T-helper 2 cell treated with Interferon-gamma antibody and Interleukin-4, amounts not matched to agents 5 μg/mL and 100 μg/mL, for 36 hours (primary cell): ENCODE data around the gene LPAR1.
A peak's percentile ranks its signal among the peaks of the same experiment; 100 is the strongest.

Experiments
- DNase-seq: peaks from one replicate; pipeline ENCODE4 v3.0.0; 2021; ENCODE audit warnings: low spot score
- H3K27ac Mint-ChIP-seq: one replicate; pipeline ENCODE4 v1.8.0; 2021; ENCODE audit warnings: mild to moderate bottlenecking, mixed read lengths
- H3K27me3 Mint-ChIP-seq: one replicate; pipeline ENCODE4 v1.8.0; 2021; ENCODE audit warnings: low read depth, mixed read lengths
- H3K36me3 Mint-ChIP-seq: one replicate; pipeline ENCODE4 v1.8.0; 2021; ENCODE audit warnings: low read depth, mixed read lengths
- H3K4me1 Mint-ChIP-seq: one replicate; pipeline ENCODE4 v1.8.0; 2021; ENCODE audit warnings: low read depth, mixed read lengths
- H3K4me3 Mint-ChIP-seq: one replicate; pipeline ENCODE4 v1.8.0; 2022; ENCODE audit warnings: mild to moderate bottlenecking, moderate library complexity, mixed read lengths
- H3K9me3 Mint-ChIP-seq: one replicate; pipeline ENCODE4 v1.8.0; 2021; ENCODE audit warnings: mixed read lengths

LPAR1 gene

DNA sequence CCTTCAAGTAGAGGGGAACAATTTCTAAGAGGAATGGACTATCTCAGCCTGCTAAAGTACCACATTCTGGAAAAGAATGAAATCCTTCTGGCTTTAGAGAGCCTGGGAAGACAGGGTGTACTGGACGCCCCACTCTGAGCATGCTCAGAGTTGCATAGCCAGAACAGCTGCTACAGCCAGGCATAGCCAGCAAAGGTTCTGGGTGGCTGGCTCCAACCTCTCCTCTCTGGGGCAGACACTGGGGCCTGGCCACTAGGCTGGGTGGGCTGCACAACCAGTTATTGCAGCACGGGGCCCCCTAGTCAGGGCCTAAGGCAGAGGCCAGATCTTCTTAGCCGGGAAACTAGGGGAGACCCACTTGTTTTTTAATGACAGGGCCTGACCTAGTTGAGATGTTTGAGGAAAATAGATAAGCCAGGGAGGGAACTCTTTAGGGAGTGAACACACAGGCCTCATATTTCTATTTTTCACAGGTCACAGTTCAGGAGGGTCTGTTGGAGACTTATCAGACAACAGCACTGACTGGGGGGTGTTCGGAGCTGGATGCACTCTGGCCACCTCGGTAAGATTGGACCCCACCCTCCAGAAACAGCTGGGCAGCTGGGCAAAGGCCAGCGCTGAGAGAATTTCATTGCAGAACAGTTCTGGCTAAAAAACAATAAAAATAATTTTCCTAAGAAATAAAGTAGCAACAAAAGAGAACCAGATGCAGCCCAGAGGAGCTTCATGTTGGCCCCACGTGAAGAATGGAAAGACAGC is 142.9 kb downstream of the LPAR1 start:
- H3K36me3 Mint-ChIP-seq, result no peaks in the 10 kb centered on the region
- H3K9me3 Mint-ChIP-seq, result peaks cover 4% of the 10 kb centered on the region
- no peaks in the 10 kb centered on the region for H3K27me3 Mint-ChIP-seq
- no peak for DNase-seq
- no peaks in the 10 kb centered on the region for H3K4me1 Mint-ChIP-seq
- H3K4me3 Mint-ChIP-seq, result no peak overlapping the region
- no peak overlapping the region for H3K27ac Mint-ChIP-seq

DNA sequence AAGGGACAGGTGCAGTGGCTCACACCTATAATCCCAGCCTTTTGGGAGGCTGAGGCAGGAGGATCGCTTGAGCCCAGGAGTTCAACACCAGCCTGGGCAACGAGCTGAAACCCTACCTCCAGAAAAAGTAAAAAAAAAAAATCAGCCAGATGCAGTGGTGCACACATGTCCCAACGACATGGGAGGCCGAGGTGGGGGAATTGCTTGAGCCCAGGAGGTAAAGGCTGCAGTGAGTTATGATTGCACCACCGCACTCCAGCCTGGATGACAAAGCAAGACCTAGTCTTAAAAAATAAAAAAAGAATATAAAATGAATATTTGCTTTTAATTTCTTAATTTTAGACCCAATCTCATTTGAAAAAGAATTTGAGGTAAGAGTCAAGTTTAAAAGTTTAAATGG is 143.5 kb downstream of the LPAR1 start:
- no peak overlapping the region for H3K4me3 Mint-ChIP-seq
- no peaks in the 10 kb centered on the region for H3K27me3 Mint-ChIP-seq

DNA sequence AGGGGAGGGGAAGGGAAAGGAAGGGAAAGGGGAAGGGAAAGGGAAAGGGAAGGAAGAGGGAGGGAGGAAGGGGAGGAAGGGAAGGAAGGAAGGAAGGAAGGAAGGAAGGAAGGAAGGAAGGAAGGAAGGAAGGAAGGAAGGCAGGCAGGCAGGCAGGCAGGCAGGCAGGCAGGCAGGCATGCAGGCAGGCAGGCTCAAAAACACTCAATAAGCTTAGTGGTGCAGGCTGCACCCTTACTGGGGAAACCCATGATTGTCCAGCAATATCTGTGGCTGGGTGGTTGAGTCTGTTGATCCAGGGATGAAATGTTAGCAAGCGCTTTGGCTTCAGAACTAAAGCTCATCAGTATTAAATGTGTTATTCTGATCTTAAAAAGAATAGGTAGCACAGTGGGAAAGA is 145.6 kb downstream of the LPAR1 start:
- DNase-seq, result no peak
- no peaks in the 10 kb centered on the region for H3K27me3 Mint-ChIP-seq
- H3K27ac Mint-ChIP-seq, result no peak overlapping the region
- peaks cover 4% of the 10 kb centered on the region for H3K9me3 Mint-ChIP-seq
- H3K4me3 Mint-ChIP-seq, result no peak overlapping the region
- H3K4me1 Mint-ChIP-seq, result no peaks in the 10 kb centered on the region
- no peaks in the 10 kb centered on the region for H3K36me3 Mint-ChIP-seq

More for the DNA sequence above, 143.5 kb downstream of the LPAR1 start:
- Mint-ChIP-seq H3K9me3 (peaks cover 4% of the 10 kb centered on the region), H3K4me1 (no peaks in the 10 kb centered on the region), H3K36me3 (no peaks in the 10 kb centered on the region), H3K27ac (no peak overlapping the region)
- DNase-seq, result no peak

DNA sequence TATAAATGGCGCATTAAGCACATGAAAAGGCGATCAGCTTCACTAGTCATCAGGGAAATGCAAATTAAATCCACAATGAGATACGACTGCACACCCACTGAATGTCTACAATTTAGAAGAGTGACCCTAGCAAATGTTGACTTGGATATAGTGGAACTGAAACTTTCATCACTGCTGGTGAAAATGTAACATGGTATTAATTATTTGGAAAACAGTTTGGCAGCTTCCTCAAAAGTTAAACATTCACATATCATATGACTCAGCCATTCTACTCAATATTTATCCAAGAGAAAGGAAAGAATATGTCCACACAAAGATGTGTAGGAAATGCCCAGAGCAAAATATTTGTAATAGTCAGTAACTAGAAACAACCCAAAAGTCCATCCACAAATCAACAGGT is 146.5 kb downstream of the LPAR1 start:
- no peak overlapping the region for H3K27ac Mint-ChIP-seq
- no peaks in the 10 kb centered on the region for H3K36me3 Mint-ChIP-seq
- H3K9me3 Mint-ChIP-seq, result no peaks in the 10 kb centered on the region
- H3K4me1 Mint-ChIP-seq, result no peaks in the 10 kb centered on the region
- H3K4me3 Mint-ChIP-seq, result no peak overlapping the region
- DNase-seq, result no peak
- H3K27me3 Mint-ChIP-seq, result no peaks in the 10 kb centered on the region

DNA sequence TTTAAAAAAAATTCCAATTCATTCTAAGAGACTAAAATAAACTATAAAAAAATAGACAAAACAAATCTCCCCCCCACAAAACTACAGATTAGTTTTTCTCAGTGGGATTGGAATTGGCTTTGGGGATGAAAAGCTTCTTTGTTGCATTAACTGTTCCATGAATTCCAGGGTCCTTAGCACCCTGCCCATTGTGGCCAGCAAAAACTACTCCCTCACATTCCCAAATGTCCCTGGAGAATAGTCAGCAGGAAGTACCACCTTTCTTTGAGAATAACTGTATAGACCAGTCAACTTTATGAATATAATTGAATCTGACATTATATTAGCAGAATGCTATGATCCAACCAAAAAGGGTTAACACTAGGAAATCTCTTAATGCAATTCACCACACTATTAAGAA is 147.9 kb downstream of the LPAR1 start:
- DNase-seq, result no peak
- no peak overlapping the region for H3K4me3 Mint-ChIP-seq
- H3K27me3 Mint-ChIP-seq, result no peaks in the 10 kb centered on the region
- no peaks in the 10 kb centered on the region for H3K4me1 Mint-ChIP-seq
- no peaks in the 10 kb centered on the region for H3K9me3 Mint-ChIP-seq
- H3K27ac Mint-ChIP-seq, result no peak overlapping the region
- no peaks in the 10 kb centered on the region for H3K36me3 Mint-ChIP-seq

DNA sequence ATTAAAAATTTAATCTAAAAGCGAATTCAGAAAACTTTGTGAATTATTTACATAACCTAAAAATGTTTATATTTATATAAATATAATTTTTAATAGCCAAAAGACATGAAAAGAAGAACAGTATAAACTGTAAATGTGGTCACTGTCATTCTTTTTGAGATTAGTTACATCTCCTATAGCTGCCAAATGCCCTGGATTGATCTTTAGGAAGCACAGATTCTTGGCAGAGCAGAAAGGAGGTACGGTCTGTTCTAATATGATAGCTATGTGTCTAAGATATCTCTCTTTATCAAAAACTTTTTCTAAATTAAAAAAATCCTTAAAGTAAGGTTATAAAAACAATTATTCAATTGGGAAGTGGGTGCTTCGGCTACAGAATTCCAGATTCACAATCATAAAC is 151.0 kb downstream of the LPAR1 start:
- DNase-seq, result no peak
- no peaks in the 10 kb centered on the region for H3K4me1 Mint-ChIP-seq
- H3K9me3 Mint-ChIP-seq, result no peaks in the 10 kb centered on the region

DNA sequence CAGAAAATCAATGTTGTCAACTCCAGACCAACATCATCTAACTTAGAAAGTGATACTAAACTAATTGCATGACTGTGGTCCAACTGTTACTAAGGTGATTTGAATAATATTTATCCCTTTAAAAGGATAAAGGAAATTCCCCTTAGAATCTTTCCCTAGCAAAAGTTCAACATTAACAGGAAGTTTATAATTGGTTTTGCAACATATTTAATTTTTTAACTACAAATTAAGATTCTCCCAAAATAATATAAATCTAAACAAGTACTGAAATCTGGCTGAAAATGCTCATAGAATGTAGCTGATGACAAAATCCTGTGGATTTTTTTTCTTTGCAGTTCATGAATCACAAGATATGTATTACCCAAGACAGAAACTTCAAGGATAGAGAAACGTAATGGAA is 151.4 kb downstream of the LPAR1 start:
- H3K4me3 Mint-ChIP-seq, result no peak overlapping the region
- H3K27ac Mint-ChIP-seq, result no peak overlapping the region
- no peaks in the 10 kb centered on the region for H3K27me3 Mint-ChIP-seq
- DNase-seq, result no peak
- H3K36me3 Mint-ChIP-seq, result no peaks in the 10 kb centered on the region
- H3K4me1 Mint-ChIP-seq, result no peaks in the 10 kb centered on the region
- no peaks in the 10 kb centered on the region for H3K9me3 Mint-ChIP-seq

More for the DNA sequence above, 151.0 kb downstream of the LPAR1 start:
- H3K4me3 Mint-ChIP-seq, result no peak overlapping the region
- H3K36me3 Mint-ChIP-seq, result no peaks in the 10 kb centered on the region
- H3K27me3 Mint-ChIP-seq, result no peaks in the 10 kb centered on the region
- no peak overlapping the region for H3K27ac Mint-ChIP-seq

DNA sequence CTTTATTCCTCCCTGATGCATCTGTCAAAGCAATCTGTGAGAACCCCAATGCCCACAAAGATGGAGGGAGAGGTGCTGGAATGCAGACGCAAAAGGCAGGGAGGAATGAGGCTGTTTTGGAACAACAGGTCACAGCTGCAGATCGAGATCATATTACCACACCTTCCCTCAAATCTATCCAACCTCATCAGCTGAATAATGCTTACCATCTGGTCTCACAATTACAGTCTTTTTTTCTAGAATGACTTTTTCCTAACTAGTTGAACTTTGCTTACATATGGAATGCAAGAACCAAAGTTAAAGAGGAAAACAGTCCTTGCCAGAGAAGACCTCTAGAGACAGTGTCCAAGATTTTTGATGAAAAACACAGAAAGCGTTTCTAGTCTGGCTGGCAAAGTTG is 158.1 kb downstream of the LPAR1 start:
- Mint-ChIP-seq H3K9me3 (no peaks in the 10 kb centered on the region), H3K36me3 (no peaks in the 10 kb centered on the region), H3K27ac (no peak overlapping the region), H3K4me3 (no peak overlapping the region), H3K4me1 (peaks cover 5% of the 10 kb centered on the region), H3K27me3 (no peaks in the 10 kb centered on the region)
- no peak for DNase-seq

DNA sequence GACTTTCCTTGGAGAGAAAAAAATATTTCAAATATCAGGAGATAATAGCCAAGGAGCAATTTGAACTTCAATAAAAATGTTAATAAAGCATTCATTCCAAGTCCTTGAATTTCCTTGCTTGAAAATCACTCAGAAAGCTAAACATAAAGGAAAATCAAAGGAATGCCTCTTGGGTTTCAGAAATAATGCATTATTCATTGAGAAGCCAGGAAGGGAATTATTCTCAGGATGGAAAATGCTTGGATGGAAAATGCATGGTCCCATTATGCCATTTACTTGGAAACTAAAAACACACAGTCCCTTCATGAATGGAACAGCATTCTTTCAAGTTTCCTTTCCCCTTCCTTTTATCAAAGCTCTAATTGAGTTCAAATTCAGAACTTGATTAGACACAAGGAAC is 160.9 kb downstream of the LPAR1 start:
- no peaks in the 10 kb centered on the region for H3K27me3 Mint-ChIP-seq
- H3K27ac Mint-ChIP-seq, result no peak overlapping the region
- no peak overlapping the region for H3K4me3 Mint-ChIP-seq
- H3K4me1 Mint-ChIP-seq, result peaks cover 11% of the 10 kb centered on the region
- DNase-seq, result no peak
- H3K9me3 Mint-ChIP-seq, result peaks cover 5% of the 10 kb centered on the region
- peaks cover 5% of the 10 kb centered on the region for H3K36me3 Mint-ChIP-seq

DNA sequence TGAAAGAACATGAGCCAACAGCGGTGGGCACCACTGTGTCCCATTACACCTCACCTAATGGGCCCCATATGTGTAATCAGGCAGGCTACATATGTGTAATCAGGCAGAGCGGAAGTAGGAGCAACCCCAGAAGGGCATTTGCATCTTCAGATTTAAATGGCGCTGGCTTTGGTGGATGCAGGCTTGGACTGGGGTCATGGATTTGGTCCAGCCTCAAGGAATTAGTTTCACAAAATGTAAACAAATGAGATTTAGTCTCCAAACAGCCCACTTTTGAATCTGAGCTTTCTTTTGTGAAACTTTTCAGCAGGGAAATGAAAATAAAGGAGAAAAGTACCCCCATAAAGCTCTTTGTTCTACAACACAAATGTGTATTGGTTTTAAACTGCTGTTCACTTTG is 161.3 kb downstream of the LPAR1 start:
- H3K36me3 Mint-ChIP-seq, result peaks cover 7% of the 10 kb centered on the region
- peaks cover 11% of the 10 kb centered on the region for H3K4me1 Mint-ChIP-seq
- H3K9me3 Mint-ChIP-seq, result peaks cover 5% of the 10 kb centered on the region
- no peak for DNase-seq
- H3K4me3 Mint-ChIP-seq, result no peak overlapping the region
- H3K27me3 Mint-ChIP-seq, result no peaks in the 10 kb centered on the region
- H3K27ac Mint-ChIP-seq, result no peak overlapping the region

DNA sequence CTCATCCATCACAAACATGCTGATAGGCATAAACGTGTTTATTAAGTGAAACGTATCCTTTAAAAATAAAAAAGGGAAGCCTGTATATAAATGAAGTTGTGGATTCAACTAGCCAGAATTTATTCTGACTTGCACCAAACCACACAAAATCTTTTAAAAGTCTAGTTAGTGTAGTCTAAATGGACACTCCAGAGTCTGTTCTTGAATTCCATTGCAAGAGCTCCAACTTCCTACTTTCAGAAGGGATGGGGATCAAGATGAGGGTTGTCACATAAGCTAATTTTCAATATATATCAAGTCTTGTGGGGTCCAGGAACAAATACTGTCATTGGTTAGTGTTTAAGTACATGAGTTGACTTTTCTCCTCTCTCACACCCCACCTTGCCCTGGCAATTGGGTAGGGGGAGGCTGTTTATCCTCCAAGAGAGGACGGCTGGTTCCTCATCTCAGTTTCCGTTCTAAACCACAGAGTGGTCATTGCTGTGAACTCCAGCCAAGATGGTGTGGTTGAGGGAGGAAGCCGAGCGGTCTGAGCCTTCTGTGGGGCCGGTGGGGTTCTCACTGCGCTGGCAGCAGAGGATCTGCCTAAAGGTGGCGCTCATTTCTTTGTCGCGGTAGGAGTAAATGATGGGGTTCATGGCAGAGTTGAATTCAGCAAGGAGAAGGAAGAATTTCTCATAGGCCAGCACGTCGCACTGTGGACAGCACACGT is 163.2 kb downstream of the LPAR1 start:
- Mint-ChIP-seq H3K4me1 (peaks cover 15% of the 10 kb centered on the region), H3K4me3 (no peak overlapping the region), H3K27me3 (no peaks in the 10 kb centered on the region), H3K36me3 (peaks cover 7% of the 10 kb centered on the region), H3K9me3 (peaks cover 11% of the 10 kb centered on the region), H3K27ac (no peak overlapping the region)
- no peak for DNase-seq

DNA sequence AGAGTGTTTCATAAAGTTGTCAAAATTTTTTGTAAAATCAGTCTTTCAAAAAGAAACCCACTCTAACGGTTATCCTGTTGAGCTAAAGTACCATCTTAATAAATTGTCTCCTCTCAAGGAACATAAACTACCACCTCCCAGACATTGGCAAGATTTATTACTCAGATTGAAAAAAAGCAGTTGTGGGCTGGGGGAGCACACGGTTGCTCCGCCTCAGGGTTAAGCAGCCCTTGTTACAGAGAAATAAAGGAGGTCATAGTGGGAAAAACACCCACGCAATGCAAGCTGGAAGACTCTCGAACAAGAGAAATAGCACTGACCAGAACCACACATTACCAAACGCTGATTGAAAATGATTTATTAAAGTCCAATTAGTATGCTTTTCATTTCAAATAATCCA is 165.3 kb downstream of the LPAR1 start:
- H3K27ac Mint-ChIP-seq, result no peak overlapping the region
- DNase-seq, result no peak
- no peak overlapping the region for H3K4me3 Mint-ChIP-seq
- peaks cover 17% of the 10 kb centered on the region for H3K4me1 Mint-ChIP-seq
- H3K36me3 Mint-ChIP-seq, result peaks cover 10% of the 10 kb centered on the region
- H3K27me3 Mint-ChIP-seq, result no peaks in the 10 kb centered on the region
- peaks cover 21% of the 10 kb centered on the region for H3K9me3 Mint-ChIP-seq

DNA sequence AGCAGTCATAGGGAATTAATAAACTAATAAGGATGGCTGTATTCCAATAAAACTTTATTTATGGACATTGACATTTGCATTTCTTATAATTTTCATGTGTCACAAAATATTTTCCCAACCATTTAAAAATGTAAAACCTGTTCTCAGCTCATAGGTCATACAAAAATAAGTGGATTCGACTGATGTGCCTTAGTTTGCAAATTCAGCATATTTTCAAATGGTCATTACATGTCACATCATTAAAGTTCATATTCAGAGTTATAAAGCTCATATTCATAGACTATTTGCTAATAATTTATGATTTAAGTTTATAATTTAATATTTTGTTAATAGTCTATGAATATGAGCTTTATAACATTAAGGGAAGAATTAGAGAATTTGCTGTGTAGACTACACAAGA is 166.5 kb downstream of the LPAR1 start:
- DNase-seq, result no peak
- H3K9me3 Mint-ChIP-seq, result peaks cover 30% of the 10 kb centered on the region
- H3K27me3 Mint-ChIP-seq, result no peaks in the 10 kb centered on the region
- peaks cover 16% of the 10 kb centered on the region for H3K4me1 Mint-ChIP-seq
- peaks cover 10% of the 10 kb centered on the region for H3K36me3 Mint-ChIP-seq
- H3K4me3 Mint-ChIP-seq, result no peak overlapping the region
- H3K27ac Mint-ChIP-seq, result no peak overlapping the region

DNA sequence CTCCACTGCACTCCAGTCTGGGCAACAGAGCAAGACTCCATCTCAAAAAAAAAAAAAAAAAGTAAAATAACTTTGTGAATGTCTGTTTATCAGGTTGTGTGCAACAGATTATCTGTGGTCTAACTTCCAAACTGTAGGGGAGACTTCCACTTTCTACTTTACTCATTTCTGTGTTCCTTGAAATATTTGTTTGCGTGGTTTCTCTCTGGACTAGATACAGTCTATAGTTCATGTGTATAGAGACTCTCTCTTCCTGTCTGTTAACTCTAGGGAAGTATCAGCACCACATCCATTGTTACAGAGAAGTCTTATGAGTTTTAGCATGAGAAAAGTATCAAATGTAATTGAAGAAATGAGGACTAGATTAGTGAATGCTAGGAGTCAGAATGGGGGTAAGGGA is 168.3 kb downstream of the LPAR1 start:
- Mint-ChIP-seq H3K36me3 (peaks cover 10% of the 10 kb centered on the region), H3K4me1 (peaks cover 10% of the 10 kb centered on the region), H3K27me3 (no peaks in the 10 kb centered on the region), H3K27ac (peak overlapping the region; percentile 90), H3K4me3 (peak overlapping the region; percentile 33), H3K9me3 (peaks cover 32% of the 10 kb centered on the region)
- DNase-seq, result no peak
